ENCODE data around the gene MRPL23. TPM values are rescaled to one million over a fixed set of nuclear protein-coding genes. Genes with fewer than 3 reads are reported as not detected.

Gene MRPL23
- polyA plus RNA-seq, 1 donor (not counting 4 experiments of a cell fraction or from before 2014, with no cell fraction given) = 68.2 TPM

DNA sequence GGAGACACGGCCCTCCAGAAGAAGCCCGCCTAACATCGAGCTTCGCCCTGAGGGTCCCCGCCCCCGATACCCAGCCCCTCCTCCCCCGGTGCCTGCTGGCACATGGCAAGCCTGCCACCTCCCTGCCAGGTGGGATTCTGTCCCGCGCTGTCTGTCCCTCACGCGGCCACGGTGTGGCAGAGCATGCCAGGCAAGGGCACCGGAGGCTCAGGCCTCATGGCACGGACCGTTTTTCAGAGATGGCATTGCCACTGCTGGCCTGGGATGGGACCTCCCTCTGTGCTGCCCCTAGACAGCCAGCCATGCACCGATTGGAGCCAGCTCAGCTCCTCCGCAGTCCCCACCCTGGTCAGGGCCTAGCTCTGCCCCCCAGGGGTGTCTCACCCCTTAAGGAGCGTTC, 19.4 kb downstream of the MRPL23 start:
- dilution Hi-C loops (cut with MboI; ENCODE audit: extremely low pct_ligation_motif_present, low sequenced_read_pairs) = no loop called here
- no peaks in the 10 kb centered on the region for H3K9me3 ChIP-seq (ENCODE audit: control insufficient read depth, low read depth, low read length)
- no peaks in the 10 kb centered on the region for H4K20me1 ChIP-seq (ENCODE audit: control insufficient read depth, extremely low read depth, insufficient read depth, low read length)
- no peak for FAIRE-seq
- H3K79me2 ChIP-seq (ENCODE audit: control insufficient read depth, insufficient read depth, low read length) = no peaks in the 10 kb centered on the region
- no peaks in the 10 kb centered on the region for H3K4me1 ChIP-seq (ENCODE audit: control insufficient read depth, extremely low read depth, insufficient read depth, low read length)
- no peak overlapping the region for H2AFZ ChIP-seq (ENCODE audit: control insufficient read depth, low read length)
- H3K4me3 ChIP-seq (ENCODE audit: control insufficient read depth in 2 of 3, extremely low read depth in 1 of 3, insufficient read depth in 2 of 3, low read depth in 1 of 3, low read length in 3 of 3) = no peak overlapping the region
- H3K4me2 ChIP-seq (ENCODE audit: control insufficient read depth, extremely low read depth, insufficient read depth, low read depth, low read length) = no peak overlapping the region
- H3K9ac ChIP-seq (ENCODE audit: control insufficient read depth, extremely low read depth, insufficient read depth, low read length) = no peak overlapping the region
- TF ChIP-seq, protein P1, sequence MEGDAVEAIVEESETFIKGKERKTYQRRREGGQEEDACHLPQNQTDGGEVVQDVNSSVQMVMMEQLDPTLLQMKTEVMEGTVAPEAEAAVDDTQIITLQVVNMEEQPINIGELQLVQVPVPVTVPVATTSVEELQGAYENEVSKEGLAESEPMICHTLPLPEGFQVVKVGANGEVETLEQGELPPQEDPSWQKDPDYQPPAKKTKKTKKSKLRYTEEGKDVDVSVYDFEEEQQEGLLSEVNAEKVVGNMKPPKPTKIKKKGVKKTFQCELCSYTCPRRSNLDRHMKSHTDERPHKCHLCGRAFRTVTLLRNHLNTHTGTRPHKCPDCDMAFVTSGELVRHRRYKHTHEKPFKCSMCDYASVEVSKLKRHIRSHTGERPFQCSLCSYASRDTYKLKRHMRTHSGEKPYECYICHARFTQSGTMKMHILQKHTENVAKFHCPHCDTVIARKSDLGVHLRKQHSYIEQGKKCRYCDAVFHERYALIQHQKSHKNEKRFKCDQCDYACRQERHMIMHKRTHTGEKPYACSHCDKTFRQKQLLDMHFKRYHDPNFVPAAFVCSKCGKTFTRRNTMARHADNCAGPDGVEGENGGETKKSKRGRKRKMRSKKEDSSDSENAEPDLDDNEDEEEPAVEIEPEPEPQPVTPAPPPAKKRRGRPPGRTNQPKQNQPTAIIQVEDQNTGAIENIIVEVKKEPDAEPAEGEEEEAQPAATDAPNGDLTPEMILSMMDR (optimal IDR thresholded peaks at IDR 0.05 in 1 of 3, IDR thresholded peaks at IDR 0.05 in 1 of 3, conservative IDR thresholded peaks at IDR 0.05 in 1 of 3; ENCODE audit: extremely low read depth in 1 of 3, insufficient read depth in 2 of 3, low read length in 3 of 3) = no peak
- no peak for TF ChIP-seq EZH2 (IDR thresholded peaks at IDR 0.05; ENCODE audit: low read length)
- no peaks in the 10 kb centered on the region for H3K9me1 ChIP-seq (ENCODE audit: control insufficient read depth, extremely low read depth, insufficient read depth, low read length)
- no peaks in the 10 kb centered on the region for H3K27me3 ChIP-seq (ENCODE audit: control insufficient read depth, extremely low read depth, insufficient read depth, low read length)
- H3K36me3 ChIP-seq (ENCODE audit: control insufficient read depth in 2 of 2, extremely low read depth in 1 of 2, insufficient read depth in 2 of 2, low read length in 2 of 2) = no peaks in the 10 kb centered on the region
- no peak for DNase-seq (ENCODE audit: low read depth, low spot score)
- H3K27ac ChIP-seq (ENCODE audit: control insufficient read depth, insufficient read depth, low read length) = no peak overlapping the region

DNA sequence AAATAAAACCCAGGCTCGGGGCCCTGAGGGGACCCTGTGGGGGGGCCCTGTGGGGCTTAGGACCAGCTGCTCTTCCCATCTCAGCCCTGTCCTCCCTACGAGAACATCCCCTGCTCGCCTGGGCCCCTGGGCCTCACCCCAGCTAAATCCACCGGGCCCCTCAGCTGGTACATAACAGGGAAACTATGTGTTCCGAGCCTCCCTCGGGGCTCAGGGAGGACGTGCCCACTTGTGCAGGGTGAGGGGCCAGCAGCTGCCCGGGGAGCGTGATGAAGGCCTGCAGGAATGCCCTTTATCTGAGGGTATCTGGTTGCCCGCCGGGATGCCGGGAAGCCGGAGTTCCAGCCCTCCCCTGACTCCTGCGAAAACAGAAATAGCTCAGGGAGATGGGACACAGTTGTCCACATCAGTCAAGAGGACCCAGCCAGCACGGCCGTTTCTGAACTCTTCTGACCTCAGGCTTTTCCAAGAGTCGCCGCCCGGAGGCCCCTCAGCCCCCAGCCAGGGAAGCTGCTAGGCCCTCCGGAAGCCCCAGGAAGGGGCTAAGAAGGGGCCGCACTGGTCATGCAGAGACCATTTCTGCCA, 20.6 kb downstream of the MRPL23 start:
- DNase-seq (ENCODE audit: low read depth, low spot score) (no peak), FAIRE-seq (no peak)
- no peak overlapping the region for H3K9ac ChIP-seq (ENCODE audit: control insufficient read depth, extremely low read depth, insufficient read depth, low read length)

More for the DNA sequence above, 20.6 kb downstream of the MRPL23 start:
- Histone ChIP-seq H4K20me1 (ENCODE audit: control insufficient read depth, extremely low read depth, insufficient read depth, low read length) (no peaks in the 10 kb centered on the region), H3K27ac (ENCODE audit: control insufficient read depth, insufficient read depth, low read length) (no peak overlapping the region), H3K4me2 (ENCODE audit: control insufficient read depth, extremely low read depth, insufficient read depth, low read depth, low read length) (no peak overlapping the region), H3K27me3 (ENCODE audit: control insufficient read depth, extremely low read depth, insufficient read depth, low read length) (no peaks in the 10 kb centered on the region), H3K9me3 (ENCODE audit: control insufficient read depth, low read depth, low read length) (no peaks in the 10 kb centered on the region), H3K9me1 (ENCODE audit: control insufficient read depth, extremely low read depth, insufficient read depth, low read length) (no peaks in the 10 kb centered on the region), H3K4me1 (ENCODE audit: control insufficient read depth, extremely low read depth, insufficient read depth, low read length) (no peaks in the 10 kb centered on the region), H3K36me3 (ENCODE audit: control insufficient read depth in 2 of 2, extremely low read depth in 1 of 2, insufficient read depth in 2 of 2, low read length in 2 of 2) (no peaks in the 10 kb centered on the region), H3K79me2 (ENCODE audit: control insufficient read depth, insufficient read depth, low read length) (no peaks in the 10 kb centered on the region), H2AFZ (ENCODE audit: control insufficient read depth, low read length) (no peak overlapping the region), H3K4me3 (ENCODE audit: control insufficient read depth in 2 of 3, extremely low read depth in 1 of 3, insufficient read depth in 2 of 3, low read depth in 1 of 3, low read length in 3 of 3) (no peak overlapping the region)
- TF ChIP-seq, protein P1 (optimal IDR thresholded peaks at IDR 0.05 in 1 of 3, IDR thresholded peaks at IDR 0.05 in 1 of 3, conservative IDR thresholded peaks at IDR 0.05 in 1 of 3; ENCODE audit: extremely low read depth in 1 of 3, insufficient read depth in 2 of 3, low read length in 3 of 3) = no peak
- TF ChIP-seq EZH2 (IDR thresholded peaks at IDR 0.05; ENCODE audit: low read length) = no peak
- dilution Hi-C loops (cut with MboI; ENCODE audit: extremely low pct_ligation_motif_present, low sequenced_read_pairs) = no loop called here

Measured in keratinocyte (primary cell).